HEK293T (cell line): ENCODE data around the gene KCND2.

Experiments used
- ARNT ChIP-seq: fragments of 450-650 bp; IDR thresholded peaks from 2 replicates; pipeline ENCODE4 v1.6.1; 2017; ENCODE audit warnings: mild to moderate bottlenecking
- BHLHE40 ChIP-seq: fragments of 450-650 bp; IDR thresholded peaks from 2 replicates; pipeline ENCODE4 v1.6.1; 2016; ENCODE audit warnings: mild to moderate bottlenecking, moderate library complexity, borderline replicate concordance
- CTBP1 ChIP-seq: fragments of 450-650 bp; IDR thresholded peaks from 2 replicates; pipeline ENCODE4 v1.6.1; 2016; ENCODE audit warnings: borderline replicate concordance
- FOXA1 ChIP-seq: fragments of 450-650 bp; IDR thresholded peaks from 2 replicates; pipeline ENCODE4 v1.6.1; 2016; ENCODE audit warnings: mild to moderate bottlenecking
- FOXK2 ChIP-seq: fragments of 450-650 bp; IDR thresholded peaks from 2 replicates; pipeline ENCODE4 v1.6.1; 2016; ENCODE audit warnings: mild to moderate bottlenecking
- FOXM1 ChIP-seq: fragments of 450-650 bp; IDR thresholded peaks from 2 replicates; pipeline ENCODE4 v1.6.1; 2017; ENCODE audit warnings: mild to moderate bottlenecking, borderline replicate concordance
- HDGF ChIP-seq: fragments of 450-650 bp; IDR thresholded peaks from 2 replicates; pipeline ENCODE4 v1.6.1; 2017; ENCODE audit warnings: antibody characterized with exemption, borderline replicate concordance
- L3MBTL2 ChIP-seq: fragments of 450-650 bp; conservative IDR thresholded peaks from 2 replicates; pipeline ENCODE4 v1.6.1; 2016; ENCODE audit warnings: mild to moderate bottlenecking
- NFRKB ChIP-seq: fragments of 450-650 bp; IDR thresholded peaks from 2 replicates; pipeline ENCODE4 v1.6.1; 2016; ENCODE audit warnings: mild to moderate bottlenecking, moderate library complexity
- PKNOX1 ChIP-seq: fragments of 450-650 bp; IDR thresholded peaks from 2 replicates; pipeline ENCODE4 v1.6.1; 2016
- SP1 ChIP-seq: fragments of 450-650 bp; IDR thresholded peaks from 2 replicates; pipeline ENCODE4 v1.6.1; 2017
- TARDBP ChIP-seq: fragments of 450-650 bp; IDR thresholded peaks from 2 replicates; pipeline ENCODE4 v1.6.1; 2016
- ZNF384 ChIP-seq: fragments of 450-650 bp; IDR thresholded peaks from 2 replicates; pipeline ENCODE4 v1.6.1; 2016

- TF ChIP-seq SP1 (no peak), NFRKB (no peak), ARNT (no peak), ZNF384 (no peak), PKNOX1 (no peak), FOXK2 (no peak), HDGF (no peak), FOXA1 (no peak), L3MBTL2 (no peak), TARDBP (no peak), FOXM1 (no peak), BHLHE40 (no peak), CTBP1 (no peak)
Observed at GRCh38 chr7:120770206-120770605, 497.2 kb downstream of the KCND2 start.
